HepG2 (cell line): ENCODE results near the gene CCDC83. TPM values are rescaled to one million over a fixed set of nuclear protein-coding genes. Genes with fewer than 3 reads are reported as not detected.

ENCODE experiments used
- ATAC-seq: fragments of 200-7000 bp; cut with Tn5 transposase; 3 replicates; pipeline ENCODE4 v1.9.1; 2020; ENCODE audit warnings: mild to moderate bottlenecking, moderate library complexity
- BruUV-seq: library from RNA; stranded (reverse); fragments of 400-500 nt; replicated peaks from 2 replicates; lab custom pipeline; 2021; lab: Mats Ljungman, UMichigan
- CTCF ChIA-PET: fragments of 300-600 bp; formaldehyde crosslinking; extraction: SDS; loops from one replicate; lab custom pipeline; 2021; ENCODE audit warnings: low total read pairs, inconsistent platforms, low intra/inter-chr PET ratio; lab: Yijun Ruan, JAX
- POLR2A ChIA-PET: fragments of 350-600 bp; sonication (Branson Sonifier 250); formaldehyde crosslinking; loops from one replicate; lab custom pipeline; 2020; ENCODE audit warnings: antibody characterized with exemption, inconsistent platforms; lab: Yijun Ruan, JAX
- DNase-seq: peaks from one replicate; pipeline ENCODE4 v3.0.0-alpha.2; 2015; ENCODE audit warnings: low spot score
- FAIRE-seq: peaks from 3 replicates; lab custom pipeline; 2011; peaks lifted over from hg19 to GRCh38; lab: Jason Lieb, UNC
- H2AFZ ChIP-seq: one replicate; pipeline ENCODE4 v1.6.1; 2011; ENCODE audit warnings: low read length, inconsistent platforms
- H3K27ac ChIP-seq: fragments of 300-600 bp; 3 replicates; pipeline ENCODE4 v1.8.0; 2011; ENCODE audit warnings: mixed run types, mild to moderate bottlenecking, mixed read lengths, low read length, inconsistent platforms; ENCODE audit not compliant: insufficient read depth; ENCODE audit errors: extremely low read length
- H3K27me3 ChIP-seq, 2 experiments: fragments of 200-600 bp in 1 of 2; 2 replicates in 1 of 2; 3 replicates in 1 of 2; pipeline versions ENCODE4 v1.6.0 to v1.8.0; 2011; ENCODE audit warnings: low read length in 2 of 2, mild to moderate bottlenecking in 2 of 2, moderate library complexity in 2 of 2, inconsistent platforms in 1 of 2; ENCODE audit not compliant: insufficient read depth in 2 of 2, control insufficient read depth in 1 of 2
- H3K36me3 ChIP-seq, 2 experiments: fragments of 200-600 bp in 1 of 2; replicated peaks in 1 of 2; 2 replicates in 1 of 2; 3 replicates in 1 of 2; pipeline versions ENCODE4 v1.5.1 to v1.8.0; 2011; ENCODE audit warnings: low read length in 2 of 2, inconsistent platforms in 1 of 2; ENCODE audit not compliant: insufficient read depth in 2 of 2, control insufficient read depth in 1 of 2
- H3K4me1 ChIP-seq: 2 replicates; pipeline ENCODE4 v1.5.1; 2012; ENCODE audit warnings: low read length, inconsistent platforms; ENCODE audit not compliant: insufficient read depth
- H3K4me2 ChIP-seq: 2 replicates; pipeline ENCODE4 v1.6.0; 2011; ENCODE audit warnings: low read depth, low read length, inconsistent platforms
- H3K4me3 ChIP-seq, 3 experiments: fragments of 200-600 bp in 1 of 3; sonication (generic), shearing (Covaris generic) in 1 of 3; replicated peaks in 1 of 3; 2 replicates each; pipeline ENCODE4 v1.5.1; 2011 to 2016; ENCODE audit warnings: low read length in 3 of 3, inconsistent platforms in 2 of 3, low read depth in 2 of 3, mild to moderate bottlenecking in 2 of 3, control low read depth in 1 of 3, mixed read lengths in 1 of 3; ENCODE audit not compliant: insufficient read depth in 1 of 3
- H3K79me2 ChIP-seq: one replicate; pipeline ENCODE4 v1.6.1; 2011; ENCODE audit warnings: low read length, inconsistent platforms; ENCODE audit not compliant: insufficient read depth
- H3K9ac ChIP-seq: 2 replicates; pipeline ENCODE4 v1.6.0; 2011; ENCODE audit warnings: mild to moderate bottlenecking, low read depth, low read length, inconsistent platforms; ENCODE audit not compliant: insufficient read depth
- H3K9me3 ChIP-seq: 2 replicates; pipeline ENCODE4 v1.5.1; 2012; ENCODE audit warnings: mild to moderate bottlenecking, low read length
- H4K20me1 ChIP-seq: 2 replicates; pipeline ENCODE4 v1.6.0; 2011; ENCODE audit warnings: inconsistent platforms, mild to moderate bottlenecking, low read length, moderate library complexity; ENCODE audit not compliant: insufficient read depth
- FOSL1 ChIP-seq: sonication (generic); formaldehyde crosslinking; IDR thresholded peaks from 2 replicates; pipeline ENCODE4 v1.9.0; 2021; ENCODE audit warnings: missing genetic modification reagents, borderline replicate concordance
- STAG1 ChIP-seq: sonication (generic); formaldehyde crosslinking; IDR thresholded peaks from 2 replicates; pipeline ENCODE4 v1.4.0; 2020; ENCODE audit warnings: missing genetic modification reagents
- XRCC5 ChIP-seq: fragments of 200-400 bp; formaldehyde crosslinking; optimal IDR thresholded peaks from 2 replicates; pipeline ENCODE3; 2017; ENCODE audit warnings: mild to moderate bottlenecking, low read length
- ZNF331 ChIP-seq: sonication (generic); formaldehyde crosslinking; IDR thresholded peaks from 2 replicates; pipeline ENCODE4 v1.4.0; 2020; ENCODE audit warnings: missing genetic modification reagents
- ZNF383 ChIP-seq: sonication (generic); formaldehyde crosslinking; IDR thresholded peaks from 2 replicates; pipeline ENCODE4 v1.4.0; 2020; ENCODE audit warnings: missing genetic modification reagents, mild to moderate bottlenecking, borderline replicate concordance
- ZNF441 ChIP-seq: sonication (generic); formaldehyde crosslinking; IDR thresholded peaks from 2 replicates; pipeline ENCODE4 v1.7.0; 2021; ENCODE audit warnings: missing genetic modification reagents, borderline replicate concordance
- ZNF552 ChIP-seq: sonication (generic); formaldehyde crosslinking; IDR thresholded peaks from 2 replicates; pipeline ENCODE4 v1.9.0; 2022; ENCODE audit warnings: missing genetic modification reagents, mild to moderate bottlenecking, borderline replicate concordance
- ZNF709 ChIP-seq: sonication (generic); formaldehyde crosslinking; IDR thresholded peaks from 2 replicates; pipeline ENCODE4 v1.5.0; 2020; ENCODE audit warnings: mild to moderate bottlenecking, missing genetic modification reagents
- WGBS: methylation state at CpG from one replicate; pipeline ENCODE4 v1.1.6; 2017; ENCODE audit warnings: low lambda C conversion rate; 5-methylcytosine and 5-hydroxymethylcytosine counted together
- in situ Hi-C: cut with HindIII; loops from 2 replicates; pipeline ENCODE4 v1.10.0; 2017; ENCODE audit warnings: low pct_unique_long_range_greater_than_20kb; ENCODE audit not compliant: extremely low pct_ligation_motif_present
- intact Hi-C: fragments of 100-400 bp; cut with micrococcal nuclease; formaldehyde crosslinking; loops from one replicate; pipeline ENCODE4 v1.10.0; 2022; ENCODE audit not compliant: unreplicated experiment
- polyA plus RNA-seq, 8 experiments: library from polyadenylated mRNA; depleted of rRNA in 3 of 8; stranded (reverse) in 7 of 8; unstranded in 1 of 8; fragments of >200 nt; fragmentation: Illumina TruSeq in 4 of 8; extraction: Trizol in 4 of 8; gene quantifications; 2 replicates each; pipeline versions ENCODE4 v1.2.1 to v1.2.3, GENCODE V29; 2011 to 2016; ENCODE audit warnings: low read depth in 4 of 8, missing spikeins in 1 of 8, mixed read lengths in 1 of 8; ENCODE audit not compliant: insufficient read depth in 1 of 8
- total RNA-seq, 5 experiments: library from RNA; depleted of rRNA; stranded (reverse); fragments of >200 nt; fragmentation: Illumina TruSeq; extraction: Trizol; gene quantifications; 2 replicates each; pipeline ENCODE4 v1.2.3, GENCODE V29; 2016; ENCODE audit warnings: low read depth in 1 of 5
- TF ChIP-seq, protein P1 (sequence below): sonication (generic); formaldehyde crosslinking; IDR thresholded peaks from 2 replicates; pipeline ENCODE4 v1.5.0; 2020; ENCODE audit warnings: mild to moderate bottlenecking, missing genetic modification reagents, moderate library complexity

The CCDC83 gene
- total and polyA plus RNA-seq, 2 of the 13 experiments (the other 11 are each of a cell fraction or from before 2014, with no cell fraction given), result not detected

DNA sequence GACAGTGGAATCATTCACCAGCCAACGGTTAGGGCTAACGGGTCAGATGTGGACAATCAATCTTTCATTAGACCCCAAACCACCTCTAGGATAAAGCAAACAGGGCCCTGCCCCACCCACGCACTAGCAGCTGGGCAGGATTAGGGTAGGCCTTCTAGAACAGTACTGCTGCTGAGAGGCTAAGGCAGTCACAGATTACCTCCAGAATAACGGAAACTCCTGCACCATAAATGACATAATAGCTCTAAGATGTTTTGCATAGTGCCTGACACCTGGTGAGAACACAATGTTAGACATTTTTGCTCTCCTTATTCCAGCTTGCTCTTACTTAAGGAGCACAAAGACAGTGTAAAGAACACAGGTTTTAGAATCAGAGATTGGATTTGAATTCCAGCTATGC, 46.0 kb upstream of the CCDC83 start:
- BruUV-seq, result no TSS peak
- in situ Hi-C loops, result no loop called here
- DNase-seq (no peak), ATAC-seq (no peak), FAIRE-seq (no peak)
- ChIA-PET CTCF (no interaction called here), POLR2A (no interaction called here)
- H3K4me2 ChIP-seq, result no peak overlapping the region
- H3K9me3 ChIP-seq, result no peaks in the 10 kb centered on the region
- H3K27ac ChIP-seq, result no peak overlapping the region
- 33% methylated on average over 3 of the region's 4 CpGs for WGBS
- no peaks in the 10 kb centered on the region for H4K20me1 ChIP-seq
- H3K9ac ChIP-seq, result no peak overlapping the region
- intact Hi-C loops, result no loop called here
- TF ChIP-seq ZNF552 (CRISPR knock-in tag), result no peak
- no peak for TF ChIP-seq ZNF441
- no peak for TF ChIP-seq FOSL1 (CRISPR knock-in tag)
- no peak for TF ChIP-seq ZNF709 (CRISPR knock-in tag)
- no peak for TF ChIP-seq ZNF331 (CRISPR knock-in tag)
- peaks cover 0 to 25% of the 10 kb centered on the region in 2 experiments; a peak in 2 of 5 replicates for H3K27me3 ChIP-seq
- no peaks in the 10 kb centered on the region for H3K36me3 ChIP-seq
- no peak overlapping the region for H3K4me3 ChIP-seq
- peaks cover 10% of the 10 kb centered on the region for H3K4me1 ChIP-seq
- no peak overlapping the region for H2AFZ ChIP-seq
- no peaks in the 10 kb centered on the region for H3K79me2 ChIP-seq

DNA sequence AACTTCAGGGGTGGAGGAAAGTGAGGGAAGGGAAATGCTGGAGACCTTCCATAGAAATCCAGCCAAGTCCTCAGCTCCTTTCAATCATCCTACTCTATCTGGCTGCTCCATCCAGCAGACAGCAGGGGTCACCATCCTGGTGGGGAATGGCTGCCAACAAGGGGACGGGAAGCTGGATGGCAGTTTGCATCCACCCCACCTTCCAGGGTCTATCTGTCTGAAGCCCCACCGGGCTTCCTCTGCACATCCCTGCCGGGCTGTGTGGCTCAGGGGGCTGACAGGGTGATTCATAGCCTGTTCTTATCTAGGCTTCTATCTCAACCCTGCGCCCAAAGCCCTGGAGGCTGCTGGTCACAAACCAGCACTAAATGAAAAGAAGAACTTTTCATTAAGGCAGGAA, 45.3 kb upstream of the CCDC83 start:
- no TSS peak for BruUV-seq
- Histone ChIP-seq H3K9me3 (no peaks in the 10 kb centered on the region), H4K20me1 (no peaks in the 10 kb centered on the region), H2AFZ (no peak overlapping the region), H3K27me3 (peaks cover 0 to 25% of the 10 kb centered on the region in 2 experiments; a peak in 2 of 5 replicates)
- CTCF ChIA-PET, result no interaction called here
- peak; percentile 70 for ATAC-seq
- intact Hi-C loops, result no loop called here
- 0% methylated on average over 3 of the region's 4 CpGs for WGBS
- TF ChIP-seq, protein P1, sequence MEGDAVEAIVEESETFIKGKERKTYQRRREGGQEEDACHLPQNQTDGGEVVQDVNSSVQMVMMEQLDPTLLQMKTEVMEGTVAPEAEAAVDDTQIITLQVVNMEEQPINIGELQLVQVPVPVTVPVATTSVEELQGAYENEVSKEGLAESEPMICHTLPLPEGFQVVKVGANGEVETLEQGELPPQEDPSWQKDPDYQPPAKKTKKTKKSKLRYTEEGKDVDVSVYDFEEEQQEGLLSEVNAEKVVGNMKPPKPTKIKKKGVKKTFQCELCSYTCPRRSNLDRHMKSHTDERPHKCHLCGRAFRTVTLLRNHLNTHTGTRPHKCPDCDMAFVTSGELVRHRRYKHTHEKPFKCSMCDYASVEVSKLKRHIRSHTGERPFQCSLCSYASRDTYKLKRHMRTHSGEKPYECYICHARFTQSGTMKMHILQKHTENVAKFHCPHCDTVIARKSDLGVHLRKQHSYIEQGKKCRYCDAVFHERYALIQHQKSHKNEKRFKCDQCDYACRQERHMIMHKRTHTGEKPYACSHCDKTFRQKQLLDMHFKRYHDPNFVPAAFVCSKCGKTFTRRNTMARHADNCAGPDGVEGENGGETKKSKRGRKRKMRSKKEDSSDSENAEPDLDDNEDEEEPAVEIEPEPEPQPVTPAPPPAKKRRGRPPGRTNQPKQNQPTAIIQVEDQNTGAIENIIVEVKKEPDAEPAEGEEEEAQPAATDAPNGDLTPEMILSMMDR, result peak; percentile 63
- TF ChIP-seq ZNF383 (CRISPR knock-in tag), result no peak
- peak; percentile 47 for TF ChIP-seq XRCC5
- peak; percentile 57 for TF ChIP-seq STAG1
- TF ChIP-seq, all 625 proteins: peak for 3
- FAIRE-seq (no peak), DNase-seq (peak; percentile 9)
- Histone ChIP-seq H3K4me1 (peaks cover 10% of the 10 kb centered on the region), H3K36me3 (no peaks in the 10 kb centered on the region), H3K4me2 (no peak overlapping the region), H3K4me3 (no peak overlapping the region), H3K27ac (no peak overlapping the region), H3K79me2 (no peaks in the 10 kb centered on the region), H3K9ac (no peak overlapping the region)
- POLR2A ChIA-PET, result no interaction called here
- in situ Hi-C loops, result no loop called here
